ENCODE results near the gene ERV3-1. TPM values are rescaled to one million over a fixed set of nuclear protein-coding genes. Genes with fewer than 3 reads are reported as not detected.
"Not testable (repeated sequence)": the region's sequence is repeated elsewhere in the genome, so short reads cannot be mapped to it uniquely, and the experiment has no call there.

The ERV3-1 gene
- total RNA-seq, 1 experiment from 2014 or later = 16.5 TPM

GRCh38 chr7:65009394-65009793 lies 2.9 kb upstream of the ERV3-1 start:
- not testable (repeated sequence) for H3K27ac ChIP-seq (ENCODE audit: insufficient read length, low read depth, low read length); H3K23ac ChIP-seq (ENCODE audit: insufficient read length, low read depth, low read length); H3K4ac ChIP-seq (ENCODE audit: low read depth, low read length); H2BK120ac ChIP-seq (ENCODE audit: low read depth, low read length, poor library complexity, severe bottlenecking); H3K4me1 ChIP-seq (ENCODE audit: insufficient read depth, low read length); H2AK5ac ChIP-seq (ENCODE audit: insufficient read length, low read length); H3K18ac ChIP-seq (ENCODE audit: insufficient read length, low read depth, low read length); DNase-seq; H4K5ac ChIP-seq (ENCODE audit: insufficient read length, low read depth, low read length); H3K4me3 Mint-ChIP-seq; H3K9ac ChIP-seq (ENCODE audit: extremely low read depth, insufficient read length, low read length); H2BK20ac ChIP-seq (ENCODE audit: low read depth, low read length, poor library complexity, severe bottlenecking); H3K79me2 ChIP-seq (ENCODE audit: insufficient read depth, low read length); H2BK5ac ChIP-seq (ENCODE audit: insufficient read length, low read length); H3K9me3 ChIP-seq (ENCODE audit: control insufficient read depth, low read depth, low read length); H4K8ac ChIP-seq (replicated peaks; ENCODE audit: insufficient read length, low read depth, low read length); H3T11ph ChIP-seq (ENCODE audit: low read length); H3K14ac ChIP-seq (ENCODE audit: insufficient read depth, low read length); H2BK15ac ChIP-seq (ENCODE audit: low read depth, low read length); H3K36me3 Mint-ChIP-seq (ENCODE audit: insufficient read depth in 1 of 3, low read depth in 3 of 3); H3K27me3 Mint-ChIP-seq (ENCODE audit: low read depth); H3K27ac Mint-ChIP-seq; H3K4me2 ChIP-seq (ENCODE audit: insufficient read depth, insufficient read length, low read length); H2BK12ac ChIP-seq (ENCODE audit: insufficient read length, low read depth, low read length); H3K23me2 ChIP-seq (ENCODE audit: insufficient read length, low read depth, low read length, poor library complexity, severe bottlenecking); H3K56ac ChIP-seq (ENCODE audit: insufficient read length, low read depth, low read length); H4K20me1 ChIP-seq (ENCODE audit: control insufficient read depth, insufficient read depth, insufficient read length); H3K79me1 ChIP-seq (ENCODE audit: insufficient read depth, low read depth, low read length, poor library complexity, severe bottlenecking); H4K91ac ChIP-seq (ENCODE audit: insufficient read length, low read depth, low read length); H2AFZ ChIP-seq (ENCODE audit: low read length); H3K27me3 ChIP-seq (ENCODE audit: insufficient read depth, low read length); H3K9me3 Mint-ChIP-seq
- WGBS (ENCODE audit: extremely low coverage, insufficient read length, low lambda C conversion rate) = no CpG with 5 or more reads among the region's 2 CpGs
- H3K4me1 Mint-ChIP-seq = peaks cover 21 to 24% of the 10 kb centered on the region in 2 experiments

DNA sequence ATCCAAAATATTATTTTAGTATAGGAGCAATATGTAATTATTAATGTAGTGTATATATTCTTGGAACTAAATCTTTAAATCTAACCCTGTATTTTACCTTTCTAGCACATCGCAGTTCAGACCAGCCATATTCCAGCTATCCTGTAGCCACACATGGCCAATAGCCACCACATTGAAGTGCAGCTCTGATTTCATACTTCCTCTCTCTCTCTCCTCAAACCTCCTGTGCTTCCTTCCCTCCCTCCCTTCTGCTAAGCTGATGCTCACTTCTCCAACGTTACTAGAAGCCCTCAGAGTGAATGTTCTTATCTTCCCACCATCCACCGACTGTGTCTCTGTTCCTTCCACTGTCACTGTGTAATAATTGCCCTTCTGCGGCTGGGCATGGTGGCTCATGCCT lies 549 bp upstream of the ERV3-1 start:
- not testable (repeated sequence) for H2BK15ac ChIP-seq (ENCODE audit: low read depth, low read length); H3K9me3 ChIP-seq (ENCODE audit: control insufficient read depth, low read depth, low read length); H2BK5ac ChIP-seq (ENCODE audit: insufficient read length, low read length); H3K18ac ChIP-seq (ENCODE audit: insufficient read length, low read depth, low read length); H4K8ac ChIP-seq (replicated peaks; ENCODE audit: insufficient read length, low read depth, low read length); H3K4me1 ChIP-seq (ENCODE audit: insufficient read depth, low read length); H3K56ac ChIP-seq (ENCODE audit: insufficient read length, low read depth, low read length); H3K79me1 ChIP-seq (ENCODE audit: insufficient read depth, low read depth, low read length, poor library complexity, severe bottlenecking); H3T11ph ChIP-seq (ENCODE audit: low read length); H3K23ac ChIP-seq (ENCODE audit: insufficient read length, low read depth, low read length); H4K20me1 ChIP-seq (ENCODE audit: control insufficient read depth, insufficient read depth, insufficient read length); H3K27me3 ChIP-seq (ENCODE audit: insufficient read depth, low read length); DNase-seq; H2BK20ac ChIP-seq (ENCODE audit: low read depth, low read length, poor library complexity, severe bottlenecking); H3K27me3 Mint-ChIP-seq (ENCODE audit: low read depth); H3K4me2 ChIP-seq (ENCODE audit: insufficient read depth, insufficient read length, low read length); H3K14ac ChIP-seq (ENCODE audit: insufficient read depth, low read length); H2BK12ac ChIP-seq (ENCODE audit: insufficient read length, low read depth, low read length); H3K4ac ChIP-seq (ENCODE audit: low read depth, low read length); H4K91ac ChIP-seq (ENCODE audit: insufficient read length, low read depth, low read length); H2AK5ac ChIP-seq (ENCODE audit: insufficient read length, low read length); H2AFZ ChIP-seq (ENCODE audit: low read length); H4K5ac ChIP-seq (ENCODE audit: insufficient read length, low read depth, low read length); H3K27ac ChIP-seq (ENCODE audit: insufficient read length, low read depth, low read length); H3K23me2 ChIP-seq (ENCODE audit: insufficient read length, low read depth, low read length, poor library complexity, severe bottlenecking); H2BK120ac ChIP-seq (ENCODE audit: low read depth, low read length, poor library complexity, severe bottlenecking); H3K9ac ChIP-seq (ENCODE audit: extremely low read depth, insufficient read length, low read length); H3K79me2 ChIP-seq (ENCODE audit: insufficient read depth, low read length)
- H3K9me3 Mint-ChIP-seq = peaks cover 4 to 11% of the 10 kb centered on the region in 2 experiments
- H3K4me3 Mint-ChIP-seq = peak overlapping the region; percentile 41 to 98; a peak in 4 of 5 replicates
- H3K27ac Mint-ChIP-seq = peak overlapping the region in 2 of 3 experiments; percentile 2 to 36; a peak in 1 of 7 replicates
- H3K4me1 Mint-ChIP-seq = peaks cover 22 to 28% of the 10 kb centered on the region in 2 experiments
- H3K36me3 Mint-ChIP-seq (ENCODE audit: insufficient read depth in 1 of 3, low read depth in 3 of 3) = peaks cover 20 to 27% (median 22%) of the 10 kb centered on the region in 3 experiments
- WGBS (ENCODE audit: extremely low coverage, insufficient read length, low lambda C conversion rate) = no CpG with 5 or more reads among the region's 4 CpGs

Data from H9 (cell line).